Endothelial cell of umbilical vein (primary cell): ENCODE data around the gene PTGFR. TPM values are rescaled to one million over a fixed set of nuclear protein-coding genes. Genes with fewer than 3 reads are reported as not detected.

Experiments used
- BruUV-seq: library from RNA; stranded (reverse); fragments of 400-500 nt; replicated peaks from 2 replicates; lab custom pipeline; 2021; lab: Mats Ljungman, UMichigan
- CTCF ChIA-PET: fragments of 300-600, 350-600 bp; sonication (Branson Sonifier 250); formaldehyde crosslinking; loops from one replicate; lab custom pipeline; 2021; ENCODE audit warnings: antibody characterized with exemption, inconsistent platforms; lab: Charles Lee
- POLR2A ChIA-PET: fragments of 300-600, 350-600 bp; sonication (Branson Sonifier 250); formaldehyde crosslinking; loops from one replicate; lab custom pipeline; 2021; ENCODE audit warnings: antibody characterized with exemption, inconsistent platforms; lab: Charles Lee
- DNase-seq: peaks from one replicate; pipeline ENCODE4 v3.0.0-alpha.2; 2011; ENCODE audit warnings: low read depth, low spot score
- FAIRE-seq: peaks from 2 replicates; lab custom pipeline; 2011; peaks lifted over from hg19 to GRCh38; lab: Jason Lieb, UNC
- H2AFZ ChIP-seq: 2 replicates; pipeline ENCODE4 v1.6.0; 2012; ENCODE audit warnings: low read depth, low read length, control low read depth, inconsistent platforms
- H3K27ac ChIP-seq: 2 replicates; pipeline ENCODE4 v1.5.1; 2011; ENCODE audit warnings: low read depth, mild to moderate bottlenecking, control low read depth, low read length, moderate library complexity; ENCODE audit not compliant: insufficient read depth
- H3K27me3 ChIP-seq, 2 experiments: 2 replicates each; pipeline versions ENCODE4 v1.6.0 to v1.6.1; 2011; ENCODE audit warnings: low read length in 2 of 2, mixed read lengths in 1 of 2; ENCODE audit not compliant: control insufficient read depth in 2 of 2, insufficient read depth in 2 of 2
- H3K36me3 ChIP-seq, 2 experiments: 2 replicates in 1 of 2; 3 replicates in 1 of 2; pipeline ENCODE4 v1.5.1; 2011; ENCODE audit warnings: low read length in 2 of 2, mild to moderate bottlenecking in 1 of 2, moderate library complexity in 1 of 2; ENCODE audit not compliant: control insufficient read depth in 2 of 2, insufficient read depth in 2 of 2; ENCODE audit errors: extremely low read depth in 1 of 2
- H3K4me1 ChIP-seq: 3 replicates; pipeline ENCODE4 v1.5.1; 2011; ENCODE audit warnings: mild to moderate bottlenecking, low read length; ENCODE audit not compliant: control insufficient read depth, insufficient read depth; ENCODE audit errors: extremely low read depth
- H3K4me2 ChIP-seq: 2 replicates; pipeline ENCODE4 v1.6.1; 2011; ENCODE audit warnings: low read length, control low read depth, mixed read lengths; ENCODE audit not compliant: insufficient read depth
- H3K4me3 ChIP-seq, 3 experiments: fragments of 200-600 bp in 1 of 3; sonication (generic), shearing (Covaris generic) in 1 of 3; replicated peaks in 1 of 3; 2 replicates each; pipeline ENCODE4 v1.5.1; 2011 to 2016; ENCODE audit warnings: control low read depth in 3 of 3, low read length in 3 of 3, mild to moderate bottlenecking in 2 of 3, inconsistent platforms in 1 of 3, low read depth in 1 of 3, moderate library complexity in 1 of 3; ENCODE audit not compliant: insufficient read depth in 1 of 3
- H3K79me2 ChIP-seq: 2 replicates; pipeline ENCODE4 v1.6.0; 2012; ENCODE audit warnings: low read length, inconsistent platforms; ENCODE audit not compliant: control insufficient read depth, insufficient read depth
- H3K9ac ChIP-seq: replicated peaks from 2 replicates; pipeline ENCODE3; 2011; ENCODE audit warnings: low read length, control low read depth; ENCODE audit not compliant: insufficient read depth; ENCODE audit errors: extremely low read depth
- H3K9me1 ChIP-seq: replicated peaks from 3 replicates; pipeline ENCODE4 v1.6.0; 2011; ENCODE audit warnings: mild to moderate bottlenecking, low read length; ENCODE audit not compliant: control insufficient read depth, insufficient read depth; ENCODE audit errors: extremely low read depth
- H3K9me3 ChIP-seq: replicated peaks from 2 replicates; pipeline ENCODE4 v1.5.1; 2012; ENCODE audit warnings: low read length, inconsistent platforms; ENCODE audit not compliant: control insufficient read depth, insufficient read depth
- H4K20me1 ChIP-seq: replicated peaks from 2 replicates; pipeline ENCODE3; 2011; ENCODE audit warnings: mild to moderate bottlenecking, low read length; ENCODE audit not compliant: control insufficient read depth, insufficient read depth; ENCODE audit errors: extremely low read depth
- EZH2 ChIP-seq: IDR thresholded peaks from 2 replicates; pipeline ENCODE4 v1.6.1; 2012; ENCODE audit warnings: borderline replicate concordance, low read depth, mild to moderate bottlenecking, moderate library complexity, low read length, inconsistent platforms; ENCODE audit not compliant: severe bottlenecking
- FOS ChIP-seq: IDR thresholded peaks from 2 replicates; pipeline ENCODE4 v1.6.1; 2011; ENCODE audit warnings: mild to moderate bottlenecking, low read length, moderate library complexity, borderline replicate concordance; ENCODE audit not compliant: insufficient read depth
- GATA2 ChIP-seq: IDR thresholded peaks from 2 replicates; pipeline ENCODE4 v1.7.0; 2011; ENCODE audit warnings: low read depth, mild to moderate bottlenecking, moderate library complexity, mixed read lengths, low read length; ENCODE audit not compliant: insufficient read length, insufficient read depth
- JUN ChIP-seq: IDR thresholded peaks from 2 replicates; pipeline ENCODE4 v1.6.1; 2011; ENCODE audit warnings: borderline replicate concordance, low read depth; ENCODE audit not compliant: insufficient read length, insufficient read depth
- MYC ChIP-seq: IDR thresholded peaks from one replicate; pipeline ENCODE4 v1.6.1; 2011; ENCODE audit warnings: mild to moderate bottlenecking, low read depth, low read length
- POLR2A ChIP-seq: IDR thresholded peaks from 2 replicates; pipeline ENCODE4 v1.6.1; 2012; ENCODE audit warnings: low read depth, mild to moderate bottlenecking, control low read depth, low read length
- POLR2AphosphoS5 ChIP-seq: IDR thresholded peaks from 2 replicates; pipeline ENCODE4 v1.6.1; 2012; ENCODE audit warnings: low read depth, mild to moderate bottlenecking, control low read depth, low read length, moderate library complexity; ENCODE audit not compliant: insufficient read depth
- dilution Hi-C: fragments of 300-500 bp; cut with MboI; formaldehyde crosslinking; loops from one replicate; pipeline ENCODE4 v1.15.0; 2019; ENCODE audit warnings: low sequenced_read_pairs; ENCODE audit not compliant: extremely low pct_ligation_motif_present
- intact Hi-C: fragments of 100-400 bp; cut with micrococcal nuclease; formaldehyde crosslinking; loops from one replicate; pipeline ENCODE4 v1.10.0; 2022
- polyA plus RNA-seq, 4 experiments: library from polyadenylated mRNA; depleted of rRNA in 3 of 4; stranded (reverse) in 3 of 4; unstranded in 1 of 4; fragments of >200 nt; gene quantifications; 2 replicates each; pipeline versions ENCODE4 v1.2.1 to v1.2.3, GENCODE V29; 2011 to 2012; ENCODE audit warnings: missing spikeins in 1 of 4
- total RNA-seq: library from RNA; stranded (reverse); gene quantifications from 2 replicates; pipeline ENCODE4 v1.2.3, GENCODE V29; 2021
- TF ChIP-seq, protein P1 (sequence below), 2 donors: IDR thresholded peaks; 1 replicate in 1 of 2; 2 replicates in 1 of 2; pipeline ENCODE4 v1.5.1; 2011; ENCODE audit warnings: low read length in 2 of 2, mild to moderate bottlenecking in 2 of 2, moderate library complexity in 2 of 2, control low read depth in 1 of 2, inconsistent platforms in 1 of 2, low read depth in 1 of 2; ENCODE audit not compliant: insufficient read depth in 1 of 2; ENCODE audit errors: extremely low read depth in 1 of 2
- TF ChIP-seq, protein P2 (sequence below): IDR thresholded peaks from 2 replicates; pipeline ENCODE4 v1.6.1; 2011; ENCODE audit not compliant: insufficient read depth, insufficient read length

Gene PTGFR
- total and polyA plus RNA-seq, 2 donors (not counting 3 experiments of a cell fraction or from before 2014, with no cell fraction given): 0.11 to 0.24 TPM

DNA sequence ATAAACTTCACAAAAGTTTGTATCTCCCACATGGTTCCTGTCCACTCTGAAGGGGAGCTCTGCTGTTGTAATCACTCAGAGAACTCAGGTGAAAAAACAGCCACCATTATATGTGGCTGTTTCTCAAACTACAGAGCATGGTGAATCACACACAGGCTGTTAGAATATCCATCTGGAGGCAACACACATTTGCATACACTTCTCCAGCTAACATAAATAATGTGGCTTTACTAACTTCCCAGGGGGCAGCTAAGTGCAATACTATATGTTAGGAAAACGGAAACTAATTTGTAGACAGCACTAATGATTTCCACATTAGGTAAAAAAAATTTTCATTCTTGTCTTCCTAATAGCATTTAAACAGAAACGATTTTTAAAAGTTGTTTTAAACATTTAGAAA is 49.3 kb downstream of the PTGFR start:
- no TSS peak for BruUV-seq

More for the DNA sequence above, 49.3 kb downstream of the PTGFR start:
- intact Hi-C loops (no loop called here), dilution Hi-C loops (no loop called here)
- no peaks in the 10 kb centered on the region for H3K9me3 ChIP-seq
- TF ChIP-seq FOS: no peak
- TF ChIP-seq JUN: no peak
- TF ChIP-seq POLR2AphosphoS5: no peak
- no peak for TF ChIP-seq EZH2
- no peak for TF ChIP-seq MYC
- no peak for TF ChIP-seq POLR2A
- TF ChIP-seq, protein P1, sequence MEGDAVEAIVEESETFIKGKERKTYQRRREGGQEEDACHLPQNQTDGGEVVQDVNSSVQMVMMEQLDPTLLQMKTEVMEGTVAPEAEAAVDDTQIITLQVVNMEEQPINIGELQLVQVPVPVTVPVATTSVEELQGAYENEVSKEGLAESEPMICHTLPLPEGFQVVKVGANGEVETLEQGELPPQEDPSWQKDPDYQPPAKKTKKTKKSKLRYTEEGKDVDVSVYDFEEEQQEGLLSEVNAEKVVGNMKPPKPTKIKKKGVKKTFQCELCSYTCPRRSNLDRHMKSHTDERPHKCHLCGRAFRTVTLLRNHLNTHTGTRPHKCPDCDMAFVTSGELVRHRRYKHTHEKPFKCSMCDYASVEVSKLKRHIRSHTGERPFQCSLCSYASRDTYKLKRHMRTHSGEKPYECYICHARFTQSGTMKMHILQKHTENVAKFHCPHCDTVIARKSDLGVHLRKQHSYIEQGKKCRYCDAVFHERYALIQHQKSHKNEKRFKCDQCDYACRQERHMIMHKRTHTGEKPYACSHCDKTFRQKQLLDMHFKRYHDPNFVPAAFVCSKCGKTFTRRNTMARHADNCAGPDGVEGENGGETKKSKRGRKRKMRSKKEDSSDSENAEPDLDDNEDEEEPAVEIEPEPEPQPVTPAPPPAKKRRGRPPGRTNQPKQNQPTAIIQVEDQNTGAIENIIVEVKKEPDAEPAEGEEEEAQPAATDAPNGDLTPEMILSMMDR (IDR thresholded peaks at IDR 0.05; ENCODE audit: extremely low read depth in 1 of 2, insufficient read depth in 1 of 2, low read depth in 1 of 2, low read length in 2 of 2): no peak
- TF ChIP-seq GATA2: no peak
- TF ChIP-seq, protein P2, sequence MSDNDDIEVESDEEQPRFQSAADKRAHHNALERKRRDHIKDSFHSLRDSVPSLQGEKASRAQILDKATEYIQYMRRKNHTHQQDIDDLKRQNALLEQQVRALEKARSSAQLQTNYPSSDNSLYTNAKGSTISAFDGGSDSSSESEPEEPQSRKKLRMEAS: no peak
- H4K20me1 ChIP-seq: no peaks in the 10 kb centered on the region
- H3K79me2 ChIP-seq: no peaks in the 10 kb centered on the region
- DNase-seq: no peak
- no peaks in the 10 kb centered on the region for H3K9me1 ChIP-seq
- CTCF ChIA-PET: interaction anchor here (1.1 kb wide), 1 partner anchor 52 kb away, joined by 3 read pairs; no protein-coding TSS in a partner anchor
- H3K27ac ChIP-seq: no peak overlapping the region
- H3K4me3 ChIP-seq: no peak overlapping the region
- no peak overlapping the region for H2AFZ ChIP-seq
- H3K27me3 ChIP-seq: peaks cover 0 to 6% of the 10 kb centered on the region in 2 experiments
- POLR2A ChIA-PET: no interaction called here
- no peak overlapping the region for H3K4me2 ChIP-seq
- no peak overlapping the region for H3K9ac ChIP-seq
- FAIRE-seq: no peak
- no peaks in the 10 kb centered on the region for H3K36me3 ChIP-seq
- H3K4me1 ChIP-seq: no peaks in the 10 kb centered on the region
